CD14-positive monocyte (primary cell): ENCODE data around the gene TNRC6A. TPM values are rescaled to one million over a fixed set of nuclear protein-coding genes. Genes with fewer than 3 reads are reported as not detected.

Experiments
- DNase-seq, 3 donors: peaks; one replicate each; pipeline ENCODE4 v3.0.0-alpha.2; 2011 to 2022
- H2AFZ ChIP-seq: 2 replicates; pipeline ENCODE4 v1.6.0; 2012; ENCODE audit warnings: mild to moderate bottlenecking, low read depth, low read length, inconsistent platforms; ENCODE audit not compliant: insufficient read depth, poor library complexity, severe bottlenecking
- H3K27ac ChIP-seq, 2 donors: 1 replicate in 1 of 2; 2 replicates in 1 of 2; pipeline ENCODE4 v1.5.1; 2012 to 2013; ENCODE audit warnings: low read length in 2 of 2, control low read depth in 1 of 2, inconsistent platforms in 1 of 2, low read depth in 1 of 2, mild to moderate bottlenecking in 1 of 2
- H3K27me3 ChIP-seq, 2 donors: one replicate each; pipeline versions ENCODE4 v1.6.0 to v1.6.1; 2011 to 2013; ENCODE audit warnings: low read length in 2 of 2; ENCODE audit not compliant: control insufficient read depth in 2 of 2, insufficient read depth in 2 of 2
- H3K36me3 ChIP-seq, 2 donors: replicated peaks in 1 of 2; 1 replicate in 1 of 2; 2 replicates in 1 of 2; pipeline versions ENCODE4 v1.5.1 to v1.6.1; 2012 to 2013; ENCODE audit warnings: low read length in 2 of 2, control low read depth in 1 of 2, inconsistent platforms in 1 of 2, mild to moderate bottlenecking in 1 of 2; ENCODE audit not compliant: insufficient read depth in 2 of 2, control insufficient read depth in 1 of 2
- H3K4me1 ChIP-seq, 2 donors: 1 replicate in 1 of 2; 2 replicates in 1 of 2; pipeline versions ENCODE4 v1.5.1 to v1.6.1; 2012 to 2013; ENCODE audit warnings: low read length in 2 of 2, control low read depth in 1 of 2, inconsistent platforms in 1 of 2, mild to moderate bottlenecking in 1 of 2, moderate library complexity in 1 of 2; ENCODE audit not compliant: insufficient read depth in 2 of 2, control insufficient read depth in 1 of 2
- H3K4me2 ChIP-seq: replicated peaks from 2 replicates; pipeline ENCODE3; 2012; ENCODE audit warnings: low read length, moderate library complexity, mild to moderate bottlenecking; ENCODE audit not compliant: poor library complexity, severe bottlenecking; ENCODE audit errors: extremely low read depth
- H3K4me3 ChIP-seq, 3 experiments: fragments of 200-600 bp in 1 of 3; sonication (generic) in 1 of 3; replicated peaks in 1 of 3; 1 replicate in 2 of 3; 2 replicates in 1 of 3; pipeline ENCODE4 v1.5.1; 2011 to 2013; ENCODE audit warnings: low read length in 3 of 3, mild to moderate bottlenecking in 3 of 3, control low read depth in 2 of 3, low read depth in 2 of 3, inconsistent platforms in 1 of 3, moderate library complexity in 1 of 3
- H3K79me2 ChIP-seq: 2 replicates; pipeline ENCODE4 v1.6.0; 2012; ENCODE audit warnings: mild to moderate bottlenecking, control low read depth, inconsistent platforms, low read length, moderate library complexity; ENCODE audit not compliant: insufficient read depth
- H3K9ac ChIP-seq: 2 replicates; pipeline ENCODE4 v1.6.0; 2017; ENCODE audit warnings: low read length, mild to moderate bottlenecking; ENCODE audit not compliant: insufficient read depth, poor library complexity, severe bottlenecking
- H3K9me3 ChIP-seq, 2 donors: replicated peaks in 1 of 2; 1 replicate in 1 of 2; 2 replicates in 1 of 2; pipeline versions ENCODE4 v1.5.1 to v1.6.1; 2012 to 2013; ENCODE audit warnings: low read length in 2 of 2, control low read depth in 1 of 2; ENCODE audit not compliant: control insufficient read depth in 1 of 2, insufficient read depth in 1 of 2
- H4K20me1 ChIP-seq: 2 replicates; pipeline ENCODE4 v1.6.0; 2012; ENCODE audit warnings: mild to moderate bottlenecking, low read length, control low read depth, moderate library complexity; ENCODE audit not compliant: insufficient read depth
- H3K27ac Mint-ChIP-seq, 7 donors: one replicate each; pipeline ENCODE4 v1.8.0; 2020; ENCODE audit warnings: mild to moderate bottlenecking in 7 of 7, mixed read lengths in 7 of 7, moderate library complexity in 6 of 7, inconsistent platforms in 2 of 7
- H3K27me3 Mint-ChIP-seq, 3 donors: one replicate each; pipeline ENCODE4 v1.8.0; 2021 to 2022; ENCODE audit warnings: low read depth in 3 of 3, mild to moderate bottlenecking in 3 of 3, mixed read lengths in 3 of 3, moderate library complexity in 3 of 3, inconsistent platforms in 1 of 3
- H3K36me3 Mint-ChIP-seq, 2 donors: one replicate each; pipeline ENCODE4 v1.8.0; 2020; ENCODE audit warnings: mixed read lengths in 2 of 2, inconsistent platforms in 1 of 2, mild to moderate bottlenecking in 1 of 2
- H3K4me1 Mint-ChIP-seq: one replicate; pipeline ENCODE4 v1.8.0; 2020; ENCODE audit warnings: mild to moderate bottlenecking, mixed read lengths
- H3K4me3 Mint-ChIP-seq, 2 donors: one replicate each; pipeline ENCODE4 v1.8.0; 2020; ENCODE audit warnings: mild to moderate bottlenecking in 2 of 2, mixed read lengths in 2 of 2, moderate library complexity in 1 of 2
- H3K9me3 Mint-ChIP-seq, 7 donors: one replicate each; pipeline ENCODE4 v1.8.0; 2020 to 2022; ENCODE audit warnings: mixed read lengths in 7 of 7, mild to moderate bottlenecking in 6 of 7, moderate library complexity in 6 of 7, inconsistent platforms in 2 of 7
- WGBS: methylation state at CpG from one replicate; pipeline ENCODE4 v1.1.5; 2013; ENCODE audit warnings: missing lambda C conversion rate; ENCODE audit not compliant: insufficient coverage; 5-methylcytosine and 5-hydroxymethylcytosine counted together
- intact Hi-C, 2 donors: fragments of 100-400 bp; cut with micrococcal nuclease; formaldehyde crosslinking; loops; one replicate each; pipeline versions ENCODE4 v1.15.0 to v1.15.1; 2023
- polyA plus RNA-seq, 3 donors: library from polyadenylated mRNA; depleted of rRNA in 1 of 3; unstranded in 2 of 3; stranded (reverse) in 1 of 3; fragments of 300-500 nt in 2 of 3; fragments of >200 nt in 1 of 3; fragmentation: Illumina TruSeq in 2 of 3; gene quantifications; 1 replicate in 2 of 3; 2 replicates in 1 of 3; pipeline ENCODE4 v1.2.3, GENCODE V29; 2012 to 2021
- TF ChIP-seq, protein P1 (sequence below): fragments of 200-600 bp; IDR thresholded peaks from one replicate; pipeline ENCODE4 v1.8.0; 2022; ENCODE audit warnings: antibody characterized with exemption, mild to moderate bottlenecking

Gene TNRC6A
- polyA plus RNA-seq, 3 donors = 3.3 to 36.1 (median 4.0) TPM

DNA sequence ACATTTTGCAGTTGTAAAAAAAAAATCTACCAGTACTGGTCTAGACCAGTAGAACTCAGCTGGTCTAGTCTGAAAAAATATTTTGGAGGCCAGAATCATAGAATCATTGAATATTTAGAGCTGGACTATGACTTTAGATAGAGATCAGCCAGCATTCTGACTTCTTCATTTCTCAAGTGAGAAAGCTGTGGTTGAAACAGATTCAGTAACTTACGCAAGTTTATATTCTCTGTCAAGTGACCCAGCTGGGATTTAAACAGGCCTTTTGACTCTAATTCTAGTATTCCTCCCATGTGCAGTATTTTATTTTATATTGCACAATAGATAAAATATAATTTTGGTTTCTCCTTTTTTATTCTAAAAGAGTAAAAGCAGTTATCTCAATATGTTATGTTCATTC lies 4.9 kb downstream of the TNRC6A start:
- H3K4me3 Mint-ChIP-seq = no peak overlapping the region
- no CpG with 5 or more reads among the region's 1 CpG for WGBS

DNA sequence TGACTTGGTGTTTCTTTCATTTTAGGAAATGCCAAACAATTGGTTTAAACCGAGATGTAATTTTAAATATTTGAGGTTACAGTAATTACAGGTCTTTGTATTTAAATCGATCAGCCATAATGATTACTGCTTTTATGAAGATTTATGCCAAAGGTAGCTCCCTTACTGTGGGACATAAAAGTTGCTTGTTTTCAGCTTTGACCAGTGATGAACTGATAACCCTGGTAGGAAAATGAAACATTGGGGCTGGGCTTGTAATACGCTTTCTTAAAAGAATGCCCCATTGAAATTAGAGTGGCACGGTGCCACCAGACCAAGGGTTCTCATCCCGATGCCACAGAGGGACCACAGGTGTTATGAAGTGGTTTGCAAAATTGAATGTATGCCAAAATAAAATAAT lies 7.3 kb downstream of the TNRC6A start:
- Histone ChIP-seq H3K27me3 (no peaks in the 10 kb centered on the region), H3K4me3 (no peak overlapping the region), H2AFZ (no peak overlapping the region), H3K4me2 (peak overlapping the region; percentile 28), H3K36me3 (peaks cover 3 to 20% of the 10 kb centered on the region in 2 donors), H3K27ac (peak overlapping the region in 1 of 2 donors; percentile 48), H3K9ac (no peak overlapping the region), H3K9me3 (no peaks in the 10 kb centered on the region), H3K79me2 (peaks cover 100% of the 10 kb centered on the region), H3K4me1 (peaks cover 16 to 44% of the 10 kb centered on the region in 2 donors), H4K20me1 (peaks cover 100% of the 10 kb centered on the region)
- Mint-ChIP-seq H3K36me3 (peaks cover 14 to 27% of the 10 kb centered on the region in 2 donors), H3K27me3 (no peaks in the 10 kb centered on the region), H3K27ac (peak overlapping the region in 3 of 7 donors; percentile 19 to 46 (median 20)), H3K4me1 (peaks cover 50% of the 10 kb centered on the region), H3K4me3 (no peak overlapping the region), H3K9me3 (no peaks in the 10 kb centered on the region)
- intact Hi-C loops = no loop called here
- WGBS = no CpG with 5 or more reads among the region's 5 CpGs
- TF ChIP-seq, protein P1, sequence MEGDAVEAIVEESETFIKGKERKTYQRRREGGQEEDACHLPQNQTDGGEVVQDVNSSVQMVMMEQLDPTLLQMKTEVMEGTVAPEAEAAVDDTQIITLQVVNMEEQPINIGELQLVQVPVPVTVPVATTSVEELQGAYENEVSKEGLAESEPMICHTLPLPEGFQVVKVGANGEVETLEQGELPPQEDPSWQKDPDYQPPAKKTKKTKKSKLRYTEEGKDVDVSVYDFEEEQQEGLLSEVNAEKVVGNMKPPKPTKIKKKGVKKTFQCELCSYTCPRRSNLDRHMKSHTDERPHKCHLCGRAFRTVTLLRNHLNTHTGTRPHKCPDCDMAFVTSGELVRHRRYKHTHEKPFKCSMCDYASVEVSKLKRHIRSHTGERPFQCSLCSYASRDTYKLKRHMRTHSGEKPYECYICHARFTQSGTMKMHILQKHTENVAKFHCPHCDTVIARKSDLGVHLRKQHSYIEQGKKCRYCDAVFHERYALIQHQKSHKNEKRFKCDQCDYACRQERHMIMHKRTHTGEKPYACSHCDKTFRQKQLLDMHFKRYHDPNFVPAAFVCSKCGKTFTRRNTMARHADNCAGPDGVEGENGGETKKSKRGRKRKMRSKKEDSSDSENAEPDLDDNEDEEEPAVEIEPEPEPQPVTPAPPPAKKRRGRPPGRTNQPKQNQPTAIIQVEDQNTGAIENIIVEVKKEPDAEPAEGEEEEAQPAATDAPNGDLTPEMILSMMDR = no peak
- DNase-seq = no peak

More for the DNA sequence above, 4.9 kb downstream of the TNRC6A start:
- H3K9me3 ChIP-seq = no peaks in the 10 kb centered on the region
- H3K36me3 ChIP-seq = peaks cover 3 to 20% of the 10 kb centered on the region in 2 donors
- no peaks in the 10 kb centered on the region for H3K27me3 Mint-ChIP-seq
- no peak overlapping the region for H3K4me3 ChIP-seq
- H3K9ac ChIP-seq = no peak overlapping the region
- no peak overlapping the region for H2AFZ ChIP-seq
- peak overlapping the region in 3 of 7 donors; percentile 13 to 33 (median 32) for H3K27ac Mint-ChIP-seq
- intact Hi-C loops = no loop called here
- no peaks in the 10 kb centered on the region for H3K9me3 Mint-ChIP-seq
- peaks cover 22 to 50% of the 10 kb centered on the region in 2 donors for H3K4me1 ChIP-seq
- no peaks in the 10 kb centered on the region for H3K27me3 ChIP-seq
- TF ChIP-seq, protein P1 = no peak
- H4K20me1 ChIP-seq = peaks cover 87% of the 10 kb centered on the region
- no peak overlapping the region for H3K4me2 ChIP-seq
- H3K4me1 Mint-ChIP-seq = peaks cover 50% of the 10 kb centered on the region
- H3K27ac ChIP-seq = peak overlapping the region in 1 of 2 donors; percentile 2
- no peak for DNase-seq
- peaks cover 95% of the 10 kb centered on the region for H3K79me2 ChIP-seq
- peaks cover 17 to 22% of the 10 kb centered on the region in 2 donors for H3K36me3 Mint-ChIP-seq
